ENCODE results near the gene PKD2.

DNA sequence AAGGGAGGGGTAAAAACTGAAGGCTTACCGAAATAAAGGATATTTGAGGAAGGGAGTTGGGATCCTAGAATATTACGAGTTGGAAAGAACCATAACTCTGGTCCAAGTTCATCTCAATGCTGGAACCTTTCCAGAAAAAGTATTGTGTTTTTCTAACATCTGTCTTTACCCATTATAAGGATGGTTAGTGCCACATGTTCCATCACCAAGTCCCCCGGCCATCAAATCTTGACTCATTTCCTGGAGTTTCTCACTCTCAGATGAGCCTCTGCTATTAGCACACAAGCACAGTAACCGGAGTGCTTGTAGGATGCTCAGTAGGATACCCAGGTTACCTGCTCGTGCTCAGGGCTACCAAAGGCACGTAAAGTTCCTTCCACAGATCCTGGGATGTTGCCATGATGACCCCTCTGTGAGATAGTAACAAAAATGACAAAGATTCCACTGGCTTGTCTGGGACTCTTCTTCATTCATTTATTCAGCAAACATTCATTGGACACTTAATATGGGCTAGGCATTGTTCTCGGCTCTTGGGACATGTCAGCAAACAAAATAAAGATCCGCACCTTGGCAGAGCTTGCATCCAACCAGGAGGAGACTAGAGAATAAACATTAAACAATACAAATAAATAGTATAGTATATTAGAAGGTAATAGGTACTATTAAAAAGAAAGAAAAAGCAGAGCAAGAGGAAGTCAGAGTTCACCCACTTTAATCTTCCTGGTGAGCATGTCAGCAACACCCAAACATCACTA is 36.3 kb downstream of the PKD2 start:
- TF ChIP-seq REST (IDR thresholded peaks at IDR 0.05; ENCODE audit: insufficient read depth in 1 of 2, low read depth in 2 of 2, low read length in 2 of 2) = no peak
- TF ChIP-seq POLR2AphosphoS5 (IDR thresholded peaks at IDR 0.05; ENCODE audit: low read depth, low read length) = no peak
